ENCODE measurements around the gene OR4S1. TPM values are rescaled to one million over a fixed set of nuclear protein-coding genes. Genes with fewer than 3 reads are reported as not detected.
"Not testable (repeated sequence)": the region's sequence is repeated elsewhere in the genome, so short reads cannot be mapped to it uniquely, and the experiment has no call there.

OR4S1 gene
- total and polyA plus RNA-seq, 2 donors (not counting 3 experiments of a cell fraction or from before 2014, with no cell fraction given) = not detected

DNA sequence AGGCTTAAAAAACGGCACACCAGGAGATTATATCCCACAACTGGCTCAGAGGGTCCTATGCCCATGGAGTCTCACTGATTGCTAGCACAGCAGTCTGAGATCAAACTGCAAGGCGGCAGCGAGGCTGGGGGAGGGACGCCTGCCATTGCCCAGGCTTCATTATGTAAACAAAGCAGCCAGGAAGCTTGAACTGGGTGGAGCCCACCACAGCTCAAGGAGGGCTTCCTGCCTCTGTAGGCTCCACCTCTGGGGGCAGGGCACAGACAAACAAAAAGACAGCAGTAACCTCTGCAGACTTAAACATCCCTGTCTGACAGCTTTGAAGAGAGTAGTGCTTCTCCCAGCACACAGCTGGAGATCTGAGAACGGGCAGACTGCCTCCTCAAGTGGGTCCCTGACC lies 40.3 kb downstream of the OR4S1 start:
- H3K9ac ChIP-seq (replicated peaks; ENCODE audit: extremely low read depth, insufficient read depth, low read length); H4K20me1 ChIP-seq (replicated peaks; ENCODE audit: control insufficient read depth, extremely low read depth, insufficient read depth, low read length); H3K9me3 ChIP-seq (replicated peaks; ENCODE audit: control insufficient read depth, insufficient read depth, low read length); DNase-seq (ENCODE audit: low read depth, low spot score); H3K4me2 ChIP-seq (ENCODE audit: insufficient read depth, low read length); H3K27me3 ChIP-seq (ENCODE audit: control insufficient read depth in 2 of 2, insufficient read depth in 2 of 2, low read length in 2 of 2); H3K79me2 ChIP-seq (ENCODE audit: control insufficient read depth, insufficient read depth, low read length); FAIRE-seq; H3K36me3 ChIP-seq (ENCODE audit: control insufficient read depth in 2 of 2, extremely low read depth in 1 of 2, insufficient read depth in 2 of 2, low read length in 2 of 2); CTCF ChIA-PET; H3K4me1 ChIP-seq (ENCODE audit: control insufficient read depth, extremely low read depth, insufficient read depth, low read length); BruUV-seq (replicated peaks); H2AFZ ChIP-seq (ENCODE audit: low read depth, low read length); H3K4me3 ChIP-seq (replicated peaks in 1 of 3; ENCODE audit: insufficient read depth in 1 of 3, low read depth in 1 of 3, low read length in 3 of 3); H3K27ac ChIP-seq (ENCODE audit: insufficient read depth, low read depth, low read length); POLR2A ChIA-PET; dilution Hi-C loops (cut with MboI; ENCODE audit: extremely low pct_ligation_motif_present, low sequenced_read_pairs); H3K9me1 ChIP-seq (replicated peaks; ENCODE audit: control insufficient read depth, extremely low read depth, insufficient read depth, low read length); intact Hi-C loops (cut with micrococcal nuclease): not testable (repeated sequence)

DNA sequence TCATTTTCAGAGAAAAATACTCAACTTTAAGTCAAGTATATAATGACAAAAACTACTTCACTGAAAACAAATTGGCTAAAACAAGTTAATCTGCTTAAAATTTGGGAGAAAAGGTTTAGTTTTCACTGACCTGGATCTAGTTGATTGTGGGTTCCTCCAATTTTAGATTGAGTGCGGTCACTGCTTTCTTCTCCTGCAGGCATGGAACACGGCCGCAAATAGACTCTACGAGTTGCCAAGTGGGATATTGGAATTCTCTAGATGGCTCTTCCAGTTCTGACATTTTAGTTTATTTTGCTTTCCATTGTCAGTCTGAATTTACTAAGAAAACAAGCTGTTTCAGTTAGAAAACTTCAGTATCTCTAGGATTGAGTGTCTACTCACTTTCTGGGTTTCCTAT lies 48.0 kb downstream of the OR4S1 start:
- dilution Hi-C loops (cut with MboI; ENCODE audit: extremely low pct_ligation_motif_present, low sequenced_read_pairs) = no loop called here
- no TSS peak for BruUV-seq (replicated peaks)

More for the DNA sequence above, 48.0 kb downstream of the OR4S1 start:
- POLR2A ChIA-PET = no interaction called here
- no peak overlapping the region for H3K4me2 ChIP-seq (ENCODE audit: insufficient read depth, low read length)
- no peaks in the 10 kb centered on the region for H4K20me1 ChIP-seq (replicated peaks; ENCODE audit: control insufficient read depth, extremely low read depth, insufficient read depth, low read length)
- no peaks in the 10 kb centered on the region for H3K79me2 ChIP-seq (ENCODE audit: control insufficient read depth, insufficient read depth, low read length)
- no peak overlapping the region for H3K4me3 ChIP-seq (replicated peaks in 1 of 3; ENCODE audit: insufficient read depth in 1 of 3, low read depth in 1 of 3, low read length in 3 of 3)
- TF ChIP-seq, protein P1, sequence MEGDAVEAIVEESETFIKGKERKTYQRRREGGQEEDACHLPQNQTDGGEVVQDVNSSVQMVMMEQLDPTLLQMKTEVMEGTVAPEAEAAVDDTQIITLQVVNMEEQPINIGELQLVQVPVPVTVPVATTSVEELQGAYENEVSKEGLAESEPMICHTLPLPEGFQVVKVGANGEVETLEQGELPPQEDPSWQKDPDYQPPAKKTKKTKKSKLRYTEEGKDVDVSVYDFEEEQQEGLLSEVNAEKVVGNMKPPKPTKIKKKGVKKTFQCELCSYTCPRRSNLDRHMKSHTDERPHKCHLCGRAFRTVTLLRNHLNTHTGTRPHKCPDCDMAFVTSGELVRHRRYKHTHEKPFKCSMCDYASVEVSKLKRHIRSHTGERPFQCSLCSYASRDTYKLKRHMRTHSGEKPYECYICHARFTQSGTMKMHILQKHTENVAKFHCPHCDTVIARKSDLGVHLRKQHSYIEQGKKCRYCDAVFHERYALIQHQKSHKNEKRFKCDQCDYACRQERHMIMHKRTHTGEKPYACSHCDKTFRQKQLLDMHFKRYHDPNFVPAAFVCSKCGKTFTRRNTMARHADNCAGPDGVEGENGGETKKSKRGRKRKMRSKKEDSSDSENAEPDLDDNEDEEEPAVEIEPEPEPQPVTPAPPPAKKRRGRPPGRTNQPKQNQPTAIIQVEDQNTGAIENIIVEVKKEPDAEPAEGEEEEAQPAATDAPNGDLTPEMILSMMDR (IDR thresholded peaks at IDR 0.05; ENCODE audit: extremely low read depth in 1 of 2, insufficient read depth in 1 of 2, low read depth in 1 of 2, low read length in 2 of 2) = no peak
- TF ChIP-seq GATA2 (IDR thresholded peaks at IDR 0.05; ENCODE audit: insufficient read depth, insufficient read length, low read depth, low read length) (no peak), MYC (IDR thresholded peaks at IDR 0.05; ENCODE audit: low read depth, low read length) (no peak), POLR2AphosphoS5 (IDR thresholded peaks at IDR 0.05; ENCODE audit: insufficient read depth, low read depth, low read length) (no peak), EZH2 (IDR thresholded peaks at IDR 0.05; ENCODE audit: borderline replicate concordance, low read depth, low read length, severe bottlenecking) (no peak), FOS (IDR thresholded peaks at IDR 0.05; ENCODE audit: borderline replicate concordance, insufficient read depth, low read length) (no peak), POLR2A (IDR thresholded peaks at IDR 0.05; ENCODE audit: low read depth, low read length) (no peak), JUN (IDR thresholded peaks at IDR 0.05; ENCODE audit: borderline replicate concordance, insufficient read depth, insufficient read length, low read depth) (no peak)
- TF ChIP-seq, protein P2, sequence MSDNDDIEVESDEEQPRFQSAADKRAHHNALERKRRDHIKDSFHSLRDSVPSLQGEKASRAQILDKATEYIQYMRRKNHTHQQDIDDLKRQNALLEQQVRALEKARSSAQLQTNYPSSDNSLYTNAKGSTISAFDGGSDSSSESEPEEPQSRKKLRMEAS (IDR thresholded peaks at IDR 0.05; ENCODE audit: insufficient read depth, insufficient read length) = no peak
- no peaks in the 10 kb centered on the region for H3K9me3 ChIP-seq (replicated peaks; ENCODE audit: control insufficient read depth, insufficient read depth, low read length)
- DNase-seq (ENCODE audit: low read depth, low spot score) (no peak), FAIRE-seq (no peak)
- intact Hi-C loops (cut with micrococcal nuclease) = no loop called here
- H3K27me3 ChIP-seq (ENCODE audit: control insufficient read depth in 2 of 2, insufficient read depth in 2 of 2, low read length in 2 of 2) = no peaks in the 10 kb centered on the region
- H3K27ac ChIP-seq (ENCODE audit: insufficient read depth, low read depth, low read length) = no peak overlapping the region
- CTCF ChIA-PET = no interaction called here
- H3K4me1 ChIP-seq (ENCODE audit: control insufficient read depth, extremely low read depth, insufficient read depth, low read length) = no peaks in the 10 kb centered on the region
- H3K9ac ChIP-seq (replicated peaks; ENCODE audit: extremely low read depth, insufficient read depth, low read length) = no peak overlapping the region
- H3K36me3 ChIP-seq (ENCODE audit: control insufficient read depth in 2 of 2, extremely low read depth in 1 of 2, insufficient read depth in 2 of 2, low read length in 2 of 2) = no peaks in the 10 kb centered on the region
- H2AFZ ChIP-seq (ENCODE audit: low read depth, low read length) = no peak overlapping the region
- H3K9me1 ChIP-seq (replicated peaks; ENCODE audit: control insufficient read depth, extremely low read depth, insufficient read depth, low read length) = no peaks in the 10 kb centered on the region

Data from endothelial cell of umbilical vein (primary cell).